Measurements from ENCODE around the gene KSR1.

KSR1 gene

GRCh38 chr17:27575096-27575911 is 119.1 kb downstream of the KSR1 start:
- no peak for DNase-seq

GRCh38 chr17:27575912-27576252 is 119.6 kb downstream of the KSR1 start:
- DNase-seq = no peak

GRCh38 chr17:27576477-27577083 is 120.3 kb downstream of the KSR1 start:
- no peak for DNase-seq

GRCh38 chr17:27577121-27577761 is 121.0 kb downstream of the KSR1 start:
- DNase-seq = no peak

GRCh38 chr17:27577884-27578717 is 121.9 kb downstream of the KSR1 start:
- DNase-seq = no peak

GRCh38 chr17:27578718-27579085 is 122.5 kb downstream of the KSR1 start:
- DNase-seq = no peak

- DNase-seq = no peak
These were observed 123.1 kb downstream of the KSR1 start for GRCh38 chr17:27579304-27579703.

- no peak for DNase-seq
These were observed 123.7 kb downstream of the KSR1 start for GRCh38 chr17:27579897-27580321.

GRCh38 chr17:27581016-27581415 is 124.8 kb downstream of the KSR1 start:
- DNase-seq = no peak

GRCh38 chr17:27582696-27583095 is 126.4 kb downstream of the KSR1 start:
- DNase-seq = no peak

- DNase-seq = no peak
These were observed 129.0 kb downstream of the KSR1 start for GRCh38 chr17:27585153-27585681.

- DNase-seq = no peak
These were observed 129.5 kb downstream of the KSR1 start for GRCh38 chr17:27585792-27586191.

- no peak for DNase-seq
These were observed 130.0 kb downstream of the KSR1 start for GRCh38 chr17:27586203-27586721.

- no peak for DNase-seq
These were observed 132.1 kb downstream of the KSR1 start for GRCh38 chr17:27588354-27588753.

GRCh38 chr17:27590864-27591263 is 134.6 kb downstream of the KSR1 start:
- no peak for DNase-seq

GRCh38 chr17:27591986-27592385 is 135.7 kb downstream of the KSR1 start:
- DNase-seq = no peak

GRCh38 chr17:27593232-27593856 is 137.1 kb downstream of the KSR1 start:
- DNase-seq = no peak

GRCh38 chr17:27593857-27594255 is 137.6 kb downstream of the KSR1 start:
- no peak for DNase-seq

- no peak for DNase-seq
These were observed 139.0 kb downstream of the KSR1 start for GRCh38 chr17:27595208-27595607.

- DNase-seq = no peak
These were observed 139.8 kb downstream of the KSR1 start for GRCh38 chr17:27596096-27596495.

GRCh38 chr17:27596566-27597187 is 140.4 kb downstream of the KSR1 start:
- DNase-seq = no peak

GRCh38 chr17:27597188-27597580 is 140.9 kb downstream of the KSR1 start:
- no peak for DNase-seq

All from NCI-H2029 (cell line).